ENCODE data around the gene KIAA1755. TPM values are rescaled to one million over a fixed set of nuclear protein-coding genes. Genes with fewer than 3 reads are reported as not detected.
A peak's percentile ranks its signal among the peaks of the same experiment; 100 is the strongest.

KIAA1755 gene
- total RNA-seq, 3 donors from 2014 or later = 2.1 to 5.1 (median 4.3) TPM

- Histone ChIP-seq H3K36me3 (no peaks in the 10 kb centered on the region), H3K9me3 (no peaks in the 10 kb centered on the region), H3K4me1 (no peaks in the 10 kb centered on the region), H3K27me3 (no peaks in the 10 kb centered on the region), H3K4me3 (no peak overlapping the region), H3K27ac (no peak overlapping the region)
- TF ChIP-seq, protein P1, sequence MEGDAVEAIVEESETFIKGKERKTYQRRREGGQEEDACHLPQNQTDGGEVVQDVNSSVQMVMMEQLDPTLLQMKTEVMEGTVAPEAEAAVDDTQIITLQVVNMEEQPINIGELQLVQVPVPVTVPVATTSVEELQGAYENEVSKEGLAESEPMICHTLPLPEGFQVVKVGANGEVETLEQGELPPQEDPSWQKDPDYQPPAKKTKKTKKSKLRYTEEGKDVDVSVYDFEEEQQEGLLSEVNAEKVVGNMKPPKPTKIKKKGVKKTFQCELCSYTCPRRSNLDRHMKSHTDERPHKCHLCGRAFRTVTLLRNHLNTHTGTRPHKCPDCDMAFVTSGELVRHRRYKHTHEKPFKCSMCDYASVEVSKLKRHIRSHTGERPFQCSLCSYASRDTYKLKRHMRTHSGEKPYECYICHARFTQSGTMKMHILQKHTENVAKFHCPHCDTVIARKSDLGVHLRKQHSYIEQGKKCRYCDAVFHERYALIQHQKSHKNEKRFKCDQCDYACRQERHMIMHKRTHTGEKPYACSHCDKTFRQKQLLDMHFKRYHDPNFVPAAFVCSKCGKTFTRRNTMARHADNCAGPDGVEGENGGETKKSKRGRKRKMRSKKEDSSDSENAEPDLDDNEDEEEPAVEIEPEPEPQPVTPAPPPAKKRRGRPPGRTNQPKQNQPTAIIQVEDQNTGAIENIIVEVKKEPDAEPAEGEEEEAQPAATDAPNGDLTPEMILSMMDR (IDR thresholded peaks at IDR 0.05) = no peak
- no peak for TF ChIP-seq POLR2AphosphoS5 (IDR thresholded peaks at IDR 0.05)
- TF ChIP-seq POLR2A (IDR thresholded peaks at IDR 0.05) = no peak
- intact Hi-C loops (cut with DNase I; ENCODE audit: low total_unique reads) = no loop called here
- peak in 1 of 2 donors; percentile 22 for DNase-seq (ENCODE audit: low spot score in 2 of 2)
These were observed 32.8 kb downstream of the KIAA1755 start for GRCh38 chr20:38227420-38228360.

- Histone ChIP-seq H3K36me3 (no peaks in the 10 kb centered on the region), H3K4me1 (no peaks in the 10 kb centered on the region), H3K27ac (no peak overlapping the region), H3K27me3 (no peaks in the 10 kb centered on the region), H3K4me3 (no peak overlapping the region), H3K9me3 (no peaks in the 10 kb centered on the region)
- no peak for DNase-seq (ENCODE audit: low spot score in 2 of 2)
- TF ChIP-seq POLR2AphosphoS5 (IDR thresholded peaks at IDR 0.05) (no peak), POLR2A (IDR thresholded peaks at IDR 0.05) (no peak)
- TF ChIP-seq, protein P1 (IDR thresholded peaks at IDR 0.05) = no peak
- intact Hi-C loops (cut with DNase I; ENCODE audit: low total_unique reads) = no loop called here
These were observed 34.0 kb downstream of the KIAA1755 start for GRCh38 chr20:38226553-38226952.

- H3K36me3 ChIP-seq = no peaks in the 10 kb centered on the region
These were observed 34.7 kb downstream of the KIAA1755 start for GRCh38 chr20:38225900-38226263.

DNA sequence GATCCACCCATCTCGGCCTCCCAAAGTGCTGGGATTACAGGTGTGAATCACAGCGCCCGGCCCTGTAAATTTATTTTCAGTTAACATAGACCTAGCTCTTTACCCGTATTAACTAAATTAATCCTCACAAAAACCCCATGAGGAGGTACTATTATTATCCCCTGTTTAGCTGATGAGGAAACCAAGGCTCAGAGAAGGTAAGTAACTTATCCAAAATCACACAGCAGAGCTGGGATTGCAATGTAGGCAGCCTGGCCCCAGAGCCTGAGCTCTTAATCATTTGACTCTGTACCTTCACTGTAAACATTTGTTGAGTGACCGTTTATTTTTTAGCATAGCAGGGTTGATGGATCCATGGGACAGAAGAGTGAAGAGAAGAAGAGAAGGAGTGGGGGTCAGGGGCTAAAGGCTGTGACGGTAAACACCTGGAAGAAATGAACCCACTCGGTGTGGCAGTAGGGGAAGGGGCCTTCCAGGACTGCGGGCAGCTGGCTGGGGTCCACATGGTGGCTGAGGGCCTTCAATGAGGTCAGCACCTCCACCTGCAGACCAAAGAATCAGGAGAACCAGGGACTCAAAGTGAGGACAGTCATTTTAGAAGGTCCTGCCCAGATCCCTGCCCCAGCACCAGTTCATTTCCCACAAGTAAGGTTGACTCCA lies 35.2 kb downstream of the KIAA1755 start:
- intact Hi-C loops (cut with DNase I; ENCODE audit: low total_unique reads) = no loop called here
- Histone ChIP-seq H3K27me3 (no peaks in the 10 kb centered on the region), H3K9me3 (no peaks in the 10 kb centered on the region), H3K4me3 (no peak overlapping the region), H3K36me3 (no peaks in the 10 kb centered on the region), H3K4me1 (no peaks in the 10 kb centered on the region), H3K27ac (no peak overlapping the region)
- TF ChIP-seq, protein P1 (IDR thresholded peaks at IDR 0.05) = no peak
- TF ChIP-seq POLR2AphosphoS5 (IDR thresholded peaks at IDR 0.05) = no peak
- no peak for TF ChIP-seq POLR2A (IDR thresholded peaks at IDR 0.05)
- DNase-seq (ENCODE audit: low spot score in 2 of 2) = no peak

More at GRCh38 chr20:38225900-38226263, 34.7 kb downstream of the KIAA1755 start:
- H3K27ac ChIP-seq = no peak overlapping the region
- no peak overlapping the region for H3K4me3 ChIP-seq
- DNase-seq (ENCODE audit: low spot score in 2 of 2) = no peak
- TF ChIP-seq POLR2A (IDR thresholded peaks at IDR 0.05) = no peak
- no peak for TF ChIP-seq POLR2AphosphoS5 (IDR thresholded peaks at IDR 0.05)
- TF ChIP-seq, protein P1 (IDR thresholded peaks at IDR 0.05) = no peak
- H3K9me3 ChIP-seq = no peaks in the 10 kb centered on the region
- H3K27me3 ChIP-seq = no peaks in the 10 kb centered on the region
- H3K4me1 ChIP-seq = no peaks in the 10 kb centered on the region
- intact Hi-C loops (cut with DNase I; ENCODE audit: low total_unique reads) = no loop called here

DNA sequence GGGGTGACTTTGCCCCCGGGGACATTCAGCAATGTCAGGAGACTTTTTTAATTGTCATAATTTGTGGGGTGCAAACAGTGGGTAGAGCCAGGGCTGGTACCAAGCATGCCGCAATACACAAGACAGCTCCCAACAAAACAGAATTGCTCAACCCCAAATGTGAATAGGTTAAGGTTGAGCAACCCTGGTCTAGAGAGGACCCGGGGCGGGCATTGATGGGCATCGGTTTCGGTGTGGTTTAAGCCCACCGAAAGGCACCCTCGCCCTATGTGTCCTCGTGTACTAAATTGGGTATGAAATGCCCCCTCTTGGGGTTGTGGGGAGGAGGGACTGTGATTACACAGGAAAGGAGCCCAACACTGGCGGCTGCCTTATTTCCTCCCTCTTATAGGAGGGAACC lies 36.0 kb downstream of the KIAA1755 start:
- Histone ChIP-seq H3K27me3 (no peaks in the 10 kb centered on the region), H3K9me3 (no peaks in the 10 kb centered on the region), H3K36me3 (no peaks in the 10 kb centered on the region), H3K27ac (no peak overlapping the region), H3K4me1 (no peaks in the 10 kb centered on the region), H3K4me3 (no peak overlapping the region)
- DNase-seq (ENCODE audit: low spot score in 2 of 2) = no peak
- intact Hi-C loops (cut with DNase I; ENCODE audit: low total_unique reads) = loop anchor here (5.0 kb wide), 1 partner anchor 167 kb away; no protein-coding TSS in a partner anchor
- TF ChIP-seq, protein P1 (IDR thresholded peaks at IDR 0.05) = no peak
- TF ChIP-seq POLR2AphosphoS5 (IDR thresholded peaks at IDR 0.05) (no peak), POLR2A (IDR thresholded peaks at IDR 0.05) (no peak)

Measured in breast epithelium (tissue), 4 donors.